Measurements from ENCODE around the gene MCF2L.

GRCh38 chr13:113002206-113002912 lies 33.3 kb downstream of the MCF2L start:
- TF ChIP-seq POLR2A (IDR thresholded peaks at IDR 0.05; ENCODE audit: low read depth, low read length) (no peak), POLR2AphosphoS5 (IDR thresholded peaks at IDR 0.05; ENCODE audit: low read depth, low read length) (no peak)
